NB4 (cell line): Measurements from ENCODE around the gene PIK3IP1.
"Not testable (repeated sequence)": the region's sequence is repeated elsewhere in the genome, so short reads cannot be mapped to it uniquely, and the experiment has no call there.

Source experiments
- DNase-seq: peaks from one replicate; pipeline ENCODE4 v3.0.0; 2010; ENCODE audit warnings: low read depth
- H3K4me3 ChIP-seq: one replicate; pipeline ENCODE4 v1.5.1; 2011; ENCODE audit warnings: mild to moderate bottlenecking, low read depth, low read length, moderate library complexity
- CTCF ChIP-seq: IDR thresholded peaks from one replicate; pipeline ENCODE4 v1.5.1; 2012; ENCODE audit warnings: low read depth, low read length
- MAX ChIP-seq: IDR thresholded peaks from 2 replicates; pipeline ENCODE4 v1.6.1; 2011; ENCODE audit warnings: low read depth, low read length
- MYC ChIP-seq: IDR thresholded peaks from 2 replicates; pipeline ENCODE4 v1.6.1; 2011; ENCODE audit warnings: low read depth, low read length
- POLR2A ChIP-seq: IDR thresholded peaks from 2 replicates; pipeline ENCODE4 v1.6.1; 2011; ENCODE audit warnings: mild to moderate bottlenecking; ENCODE audit not compliant: insufficient read length; ENCODE audit errors: extremely low read depth

The PIK3IP1 gene

GRCh38 chr22:31328544-31328960 is 36.3 kb upstream of the PIK3IP1 start:
- no peak for DNase-seq
- no peak overlapping the region for H3K4me3 ChIP-seq
- TF ChIP-seq MAX (no peak), MYC (no peak), CTCF (no peak), POLR2A (no peak)

DNA sequence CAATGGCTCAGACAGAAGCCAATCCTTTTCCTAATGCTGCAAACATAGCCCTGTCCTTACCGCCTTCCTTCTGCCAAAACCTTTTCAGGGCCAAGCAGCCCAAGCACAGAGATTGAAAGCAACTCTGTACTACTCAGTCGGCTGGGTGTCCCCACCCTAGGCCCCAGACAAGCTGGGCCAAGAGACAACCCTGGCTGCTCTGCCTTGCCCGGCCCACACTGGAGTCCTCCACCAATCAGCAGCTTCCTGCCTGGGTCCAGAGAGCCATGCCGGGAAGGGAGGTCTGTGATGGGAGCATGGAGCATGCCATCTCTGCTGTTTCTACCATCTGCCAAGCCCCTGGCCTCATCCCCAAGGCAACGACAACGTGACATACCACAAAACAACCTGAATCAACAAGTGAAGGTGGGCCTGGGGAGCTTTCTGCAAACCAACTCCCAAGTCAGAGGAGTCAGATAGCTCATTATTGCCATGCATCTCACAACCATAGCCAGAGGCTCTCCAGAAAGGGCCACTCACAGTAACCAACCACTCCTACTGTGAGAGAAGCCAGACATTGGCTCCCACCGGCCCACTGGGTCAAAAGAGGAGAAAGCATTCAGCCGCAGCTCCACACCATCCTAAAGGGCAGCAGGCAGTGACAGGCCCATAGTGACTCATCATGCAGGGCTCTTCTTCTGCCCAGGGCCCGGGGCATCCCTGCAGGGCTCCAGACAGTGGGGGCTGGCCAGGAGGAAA is 35.7 kb upstream of the PIK3IP1 start:
- no peak for DNase-seq
- H3K4me3 ChIP-seq: no peak overlapping the region
- TF ChIP-seq CTCF (no peak), MYC (no peak), POLR2A (no peak), MAX (no peak)

DNA sequence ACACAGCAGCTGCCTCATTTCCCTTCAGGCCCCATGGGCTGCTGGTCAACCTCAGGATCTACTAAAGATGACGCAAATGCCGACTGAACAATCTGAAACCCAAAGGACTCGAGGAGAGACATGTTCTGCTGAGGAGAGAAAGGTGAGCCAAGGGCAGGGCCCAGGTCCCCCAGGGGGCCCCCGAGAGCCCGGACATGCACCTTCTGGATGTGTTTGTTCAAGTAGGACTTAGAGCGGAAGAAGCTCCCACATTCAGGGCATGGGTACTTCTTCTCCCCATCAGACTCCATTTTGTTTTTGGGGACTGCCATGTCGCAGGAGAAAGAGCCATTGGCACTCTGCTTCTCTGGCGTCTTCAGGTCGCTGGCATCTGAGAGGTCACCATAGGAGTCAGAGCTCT is 34.6 kb upstream of the PIK3IP1 start:
- no peak for DNase-seq
- no peak overlapping the region for H3K4me3 ChIP-seq
- no peak for TF ChIP-seq CTCF
- TF ChIP-seq POLR2A: no peak

DNA sequence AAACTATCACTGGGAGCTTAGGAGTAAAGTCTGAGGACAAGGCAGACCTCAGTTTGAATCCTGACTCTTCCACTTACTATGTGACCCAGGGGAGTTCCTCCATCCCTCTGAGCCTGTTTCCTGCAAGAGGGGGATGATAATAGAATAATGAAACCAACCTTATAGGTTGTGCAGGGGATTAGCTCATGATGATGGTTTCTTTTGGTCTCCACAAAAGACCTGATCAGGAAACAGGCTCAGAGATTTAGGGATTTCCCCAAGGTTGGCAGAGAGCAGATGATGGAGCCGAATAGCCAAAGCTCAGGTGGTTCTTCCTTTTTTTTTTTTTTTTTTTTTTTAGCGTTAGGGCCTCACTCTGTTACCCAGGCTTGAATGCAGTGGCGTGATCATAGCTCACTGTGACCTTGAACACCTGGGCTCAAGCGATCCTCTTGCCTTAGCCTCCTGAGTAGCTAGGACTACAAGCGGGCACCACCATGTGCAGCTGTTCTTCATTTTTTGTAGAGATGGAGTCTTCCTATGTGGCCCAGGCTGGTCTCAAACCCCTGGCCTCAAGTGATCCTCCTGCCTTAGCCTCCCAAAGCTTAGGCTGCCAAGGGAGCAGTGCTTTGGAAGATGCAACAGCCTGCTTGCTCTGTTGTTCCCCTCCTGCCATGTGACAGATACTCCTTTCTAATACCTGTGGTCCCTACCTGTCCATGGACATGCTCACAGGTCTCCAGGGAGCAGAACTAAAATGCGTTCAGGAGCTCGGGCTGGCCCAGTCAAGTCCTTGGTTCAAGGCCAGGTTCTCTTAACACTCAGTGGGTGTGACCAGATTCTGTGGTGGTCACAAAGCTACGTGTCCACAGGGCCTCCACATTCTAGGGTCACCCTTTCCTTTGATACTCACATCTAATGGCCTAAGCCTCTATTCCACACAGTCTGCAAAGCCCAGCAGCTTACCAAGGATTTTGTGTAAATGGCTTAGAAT is 31.6 kb upstream of the PIK3IP1 start:
- DNase-seq: no peak
- TF ChIP-seq MYC (no peak), MAX (no peak), POLR2A (no peak), CTCF (no peak)
- H3K4me3 ChIP-seq: no peak overlapping the region

- DNase-seq: no peak
- H3K4me3 ChIP-seq: no peak overlapping the region
- no peak for TF ChIP-seq POLR2A
- TF ChIP-seq MAX: no peak
- TF ChIP-seq CTCF: no peak
- no peak for TF ChIP-seq MYC
Measured at GRCh38 chr22:31321421-31321820, 29.1 kb upstream of the PIK3IP1 start.

DNA sequence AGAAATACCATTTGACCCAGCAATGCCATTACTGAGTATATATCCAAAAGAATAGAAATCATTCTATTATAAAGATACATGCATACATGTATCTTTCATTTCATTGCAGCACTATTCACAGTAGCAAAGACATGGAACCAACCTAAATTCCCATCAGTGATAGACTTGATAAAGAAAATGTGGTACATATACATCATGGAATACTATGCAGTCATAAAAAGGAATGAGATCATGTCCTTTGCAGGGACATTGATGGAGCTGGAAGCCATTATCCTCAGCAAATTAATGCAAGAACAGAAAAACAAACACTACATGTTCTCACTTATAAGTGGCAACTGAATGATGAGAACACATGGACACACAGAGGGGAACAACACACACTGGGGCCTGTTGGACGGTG is 21.9 kb upstream of the PIK3IP1 start:
- not testable (repeated sequence) for H3K4me3 ChIP-seq, DNase-seq
